ENCODE measurements around the gene FHIP1A. TPM values are rescaled to one million over a fixed set of nuclear protein-coding genes. Genes with fewer than 3 reads are reported as not detected.

Gene FHIP1A
- total and polyA plus RNA-seq, 2 of the 8 experiments (the other 6 are each of a cell fraction or from before 2014, with no cell fraction given), result 17.9 to 75.2 TPM

GRCh38 chr4:151409470-151410313, 716 bp downstream of the FHIP1A start (continued):
- TF ChIP-seq TAF1 (IDR thresholded peaks at IDR 0.05; ENCODE audit: low read depth, low read length) (0 out of 2 replicates have a peak, but pooled peaks have one; percentile 34), HDAC6 (IDR thresholded peaks at IDR 0.05; ENCODE audit: low read depth, low read length) (no peak), E2F6 (IDR thresholded peaks at IDR 0.05) (no peak), POLR2AphosphoS5 (IDR thresholded peaks at IDR 0.05; ENCODE audit: low read depth, low read length) (no peak), KDM5A (IDR thresholded peaks at IDR 0.05; ENCODE audit: low read length) (0 out of 2 replicates have a peak, but pooled peaks have one; percentile 12), GABPA (IDR thresholded peaks at IDR 0.05; ENCODE audit: borderline replicate concordance, insufficient read depth, low read length) (no peak), CREB1 (IDR thresholded peaks at IDR 0.05) (no peak), KDM1A (IDR thresholded peaks at IDR 0.05; ENCODE audit: borderline replicate concordance, low read length) (no peak), BCL11A (IDR thresholded peaks at IDR 0.05; ENCODE audit: low read depth in 2 of 2, low read length in 2 of 2) (no peak), EZH2 (IDR thresholded peaks at IDR 0.05; ENCODE audit: low read depth, low read length, severe bottlenecking) (no peak), KDM4A (IDR thresholded peaks at IDR 0.05; ENCODE audit: low read depth, low read length, severe bottlenecking) (peak; percentile 78), TEAD4 (IDR thresholded peaks at IDR 0.05; ENCODE audit: low read depth, low read length) (no peak), SUZ12 (IDR thresholded peaks at IDR 0.05; ENCODE audit: low read length) (no peak), PHF8 (conservative IDR thresholded peaks at IDR 0.05; ENCODE audit: low read depth, low read length) (no peak), SIN3A (conservative IDR thresholded peaks at IDR 0.05 in 1 of 2, IDR thresholded peaks at IDR 0.05 in 1 of 2; ENCODE audit: low read depth in 1 of 2, low read length in 2 of 2) (0 out of 4 replicates have a peak, but pooled peaks of 1 of the 2 experiments have one; percentile 25)

Data from H1 (cell line).